ENCODE measurements around the gene PPP3R2.

PPP3R2 gene

GRCh38 chr9:101579711-101580545 lies 14.8 kb downstream of the PPP3R2 start:
- in situ Hi-C loops (cut with HindIII; ENCODE audit: low sequenced_read_pairs), result no loop called here
- no peak overlapping the region for H3K4me3 ChIP-seq (ENCODE audit: low read depth, low read length)
- TF ChIP-seq CTCF (IDR thresholded peaks at IDR 0.05; ENCODE audit: low read depth, low read length), result no peak
- DNase-seq (ENCODE audit: low read depth, low spot score), result no peak

- in situ Hi-C loops (cut with HindIII; ENCODE audit: low sequenced_read_pairs), result no loop called here
- DNase-seq (ENCODE audit: low read depth, low spot score), result peak; percentile 56
- no peak for TF ChIP-seq CTCF (IDR thresholded peaks at IDR 0.05; ENCODE audit: low read depth, low read length)
- no peak overlapping the region for H3K4me3 ChIP-seq (ENCODE audit: low read depth, low read length)
Observed at GRCh38 chr9:101578378-101578777, 16.4 kb downstream of the PPP3R2 start.

GRCh38 chr9:101574731-101575333 lies 19.9 kb downstream of the PPP3R2 start:
- no peak overlapping the region for H3K4me3 ChIP-seq (ENCODE audit: low read depth, low read length)
- no peak for DNase-seq (ENCODE audit: low read depth, low spot score)
- in situ Hi-C loops (cut with HindIII; ENCODE audit: low sequenced_read_pairs), result no loop called here
- no peak for TF ChIP-seq CTCF (IDR thresholded peaks at IDR 0.05; ENCODE audit: low read depth, low read length)

GRCh38 chr9:101572316-101572715 lies 22.5 kb downstream of the PPP3R2 start:
- in situ Hi-C loops (cut with HindIII; ENCODE audit: low sequenced_read_pairs), result no loop called here
- no peak overlapping the region for H3K4me3 ChIP-seq (ENCODE audit: low read depth, low read length)
- TF ChIP-seq CTCF (IDR thresholded peaks at IDR 0.05; ENCODE audit: low read depth, low read length), result no peak
- DNase-seq (ENCODE audit: low read depth, low spot score), result no peak

GRCh38 chr9:101571114-101571513 lies 23.7 kb downstream of the PPP3R2 start:
- no peak for TF ChIP-seq CTCF (IDR thresholded peaks at IDR 0.05; ENCODE audit: low read depth, low read length)
- DNase-seq (ENCODE audit: low read depth, low spot score), result no peak

GRCh38 chr9:101569741-101570501 lies 24.8 kb downstream of the PPP3R2 start:
- TF ChIP-seq CTCF (IDR thresholded peaks at IDR 0.05; ENCODE audit: low read depth, low read length), result no peak
- in situ Hi-C loops (cut with HindIII; ENCODE audit: low sequenced_read_pairs), result no loop called here
- DNase-seq (ENCODE audit: low read depth, low spot score), result no peak
- no peak overlapping the region for H3K4me3 ChIP-seq (ENCODE audit: low read depth, low read length)

More at GRCh38 chr9:101571114-101571513, 23.7 kb downstream of the PPP3R2 start:
- in situ Hi-C loops (cut with HindIII; ENCODE audit: low sequenced_read_pairs), result no loop called here
- no peak overlapping the region for H3K4me3 ChIP-seq (ENCODE audit: low read depth, low read length)

All from astrocyte of the spinal cord (primary cell).